ENCODE measurements around the gene BRSK2. TPM values are rescaled to one million over a fixed set of nuclear protein-coding genes. Genes with fewer than 3 reads are reported as not detected.

Gene BRSK2
- total RNA-seq, 1 donor from 2014 or later, result 7.1 TPM

- Mint-ChIP-seq H3K4me3 (ENCODE audit: unreplicated experiment) (no peak overlapping the region), H3K27me3 (ENCODE audit: low read depth, unreplicated experiment) (no peaks in the 10 kb centered on the region), H3K9me3 (ENCODE audit: unreplicated experiment) (no peaks in the 10 kb centered on the region), H3K27ac (ENCODE audit: unreplicated experiment) (no peak overlapping the region), H3K4me1 (ENCODE audit: low read depth, unreplicated experiment) (no peaks in the 10 kb centered on the region), H3K36me3 (ENCODE audit: low read depth, unreplicated experiment) (no peaks in the 10 kb centered on the region)
- Histone ChIP-seq H3K9ac (ENCODE audit: low read length) (no peak overlapping the region), H3K4me3 (ENCODE audit: insufficient read depth, low read depth, low read length) (no peak overlapping the region), H3K27me3 (ENCODE audit: insufficient read depth, low read length) (no peaks in the 10 kb centered on the region), H3K79me2 (ENCODE audit: insufficient read depth, low read length) (no peaks in the 10 kb centered on the region), H3K36me3 (ENCODE audit: insufficient read depth, low read length) (no peaks in the 10 kb centered on the region), H4K20me1 (ENCODE audit: insufficient read depth, low read length) (no peaks in the 10 kb centered on the region), H2AFZ (ENCODE audit: low read depth, low read length) (no peak overlapping the region), H3K9me3 (ENCODE audit: insufficient read depth, low read depth, low read length) (no peaks in the 10 kb centered on the region), H3K27ac (ENCODE audit: low read depth, low read length) (no peak overlapping the region), H3K4me1 (ENCODE audit: insufficient read depth, low read length) (no peaks in the 10 kb centered on the region), H3K4me2 (ENCODE audit: low read length) (no peak overlapping the region)
- DNase-seq (ENCODE audit: low read depth) (no peak), FAIRE-seq (no peak)
- TF ChIP-seq CTCF (IDR thresholded peaks at IDR 0.05; ENCODE audit: insufficient read depth, low read depth, low read length) (no peak), EZH2 (IDR thresholded peaks at IDR 0.05; ENCODE audit: insufficient read depth, low read length) (no peak)
These were observed 59.9 kb downstream of the BRSK2 start for GRCh38 chr11:1449490-1450243.

- Histone ChIP-seq H3K36me3 (ENCODE audit: insufficient read depth, low read length) (no peaks in the 10 kb centered on the region), H3K4me3 (ENCODE audit: insufficient read depth, low read depth, low read length) (no peak overlapping the region), H3K27me3 (ENCODE audit: insufficient read depth, low read length) (no peaks in the 10 kb centered on the region), H3K4me2 (ENCODE audit: low read length) (no peak overlapping the region), H3K9me3 (ENCODE audit: insufficient read depth, low read depth, low read length) (no peaks in the 10 kb centered on the region), H3K79me2 (ENCODE audit: insufficient read depth, low read length) (no peaks in the 10 kb centered on the region), H3K9ac (ENCODE audit: low read length) (no peak overlapping the region), H4K20me1 (ENCODE audit: insufficient read depth, low read length) (no peaks in the 10 kb centered on the region), H3K27ac (ENCODE audit: low read depth, low read length) (no peak overlapping the region), H3K4me1 (ENCODE audit: insufficient read depth, low read length) (no peaks in the 10 kb centered on the region), H2AFZ (ENCODE audit: low read depth, low read length) (no peak overlapping the region)
- DNase-seq (ENCODE audit: low read depth) (no peak), FAIRE-seq (no peak)
- Mint-ChIP-seq H3K9me3 (ENCODE audit: unreplicated experiment) (no peaks in the 10 kb centered on the region), H3K27me3 (ENCODE audit: low read depth, unreplicated experiment) (no peaks in the 10 kb centered on the region), H3K4me3 (ENCODE audit: unreplicated experiment) (no peak overlapping the region), H3K36me3 (ENCODE audit: low read depth, unreplicated experiment) (no peaks in the 10 kb centered on the region), H3K4me1 (ENCODE audit: low read depth, unreplicated experiment) (no peaks in the 10 kb centered on the region), H3K27ac (ENCODE audit: unreplicated experiment) (no peak overlapping the region)
- no peak for TF ChIP-seq CTCF (IDR thresholded peaks at IDR 0.05; ENCODE audit: insufficient read depth, low read depth, low read length)
- no peak for TF ChIP-seq EZH2 (IDR thresholded peaks at IDR 0.05; ENCODE audit: insufficient read depth, low read length)
These were observed 60.7 kb downstream of the BRSK2 start for GRCh38 chr11:1450344-1450875.
